ENCODE data around the gene CDH23.

- TF ChIP-seq TARDBP (IDR thresholded peaks at IDR 0.05) (no peak), FOXA1 (IDR thresholded peaks at IDR 0.05) (no peak), ELF4 (IDR thresholded peaks at IDR 0.05) (no peak), SUZ12 (IDR thresholded peaks at IDR 0.05) (no peak), SP1 (IDR thresholded peaks at IDR 0.05) (no peak), BHLHE40 (IDR thresholded peaks at IDR 0.05; ENCODE audit: borderline replicate concordance) (no peak), LEF1 (IDR thresholded peaks at IDR 0.05; ENCODE audit: borderline replicate concordance) (no peak)
- TF ChIP-seq, protein P1, sequence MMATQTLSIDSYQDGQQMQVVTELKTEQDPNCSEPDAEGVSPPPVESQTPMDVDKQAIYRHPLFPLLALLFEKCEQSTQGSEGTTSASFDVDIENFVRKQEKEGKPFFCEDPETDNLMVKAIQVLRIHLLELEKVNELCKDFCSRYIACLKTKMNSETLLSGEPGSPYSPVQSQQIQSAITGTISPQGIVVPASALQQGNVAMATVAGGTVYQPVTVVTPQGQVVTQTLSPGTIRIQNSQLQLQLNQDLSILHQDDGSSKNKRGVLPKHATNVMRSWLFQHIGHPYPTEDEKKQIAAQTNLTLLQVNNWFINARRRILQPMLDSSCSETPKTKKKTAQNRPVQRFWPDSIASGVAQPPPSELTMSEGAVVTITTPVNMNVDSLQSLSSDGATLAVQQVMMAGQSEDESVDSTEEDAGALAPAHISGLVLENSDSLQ (IDR thresholded peaks at IDR 0.05), result no peak
Observed at GRCh38 chr10:71737001-71737833, 340.5 kb downstream of the CDH23 start.

Data from HEK293T (cell line).